ENCODE measurements around the gene ITGB6. TPM values are rescaled to one million over a fixed set of nuclear protein-coding genes. Genes with fewer than 3 reads are reported as not detected.

ITGB6 gene
- total RNA-seq, 1 experiment from 2014 or later: not detected

- TF ChIP-seq AR (CRISPR knock-in tag; IDR thresholded peaks at IDR 0.05): no peak
- TF ChIP-seq ARID4B (CRISPR knock-in tag; IDR thresholded peaks at IDR 0.05; ENCODE audit: borderline replicate concordance): no peak
- TF ChIP-seq ZNF121 (CRISPR knock-in tag; IDR thresholded peaks at IDR 0.05): no peak
- no peak for TF ChIP-seq ZSCAN18 (CRISPR knock-in tag; IDR thresholded peaks at IDR 0.05)
- no peak for TF ChIP-seq FOXJ3 (CRISPR knock-in tag; IDR thresholded peaks at IDR 0.05; ENCODE audit: borderline replicate concordance)
- TF ChIP-seq NFYB (CRISPR knock-in tag; conservative IDR thresholded peaks at IDR 0.05; ENCODE audit: low read depth): no peak
- no peak for TF ChIP-seq MLX (CRISPR knock-in tag; IDR thresholded peaks at IDR 0.05)
- no peak for TF ChIP-seq PRRX2 (CRISPR knock-in tag; IDR thresholded peaks at IDR 0.05)
Observed at GRCh38 chr2:160092445-160092844, 107.6 kb downstream of the ITGB6 start (continued).

- peaks cover 60% of the 10 kb centered on the region for H3K36me3 Mint-ChIP-seq
- H3K27ac Mint-ChIP-seq: no peak overlapping the region
- peaks cover 7% of the 10 kb centered on the region for H3K27me3 Mint-ChIP-seq (ENCODE audit: low read depth)
- H3K4me1 Mint-ChIP-seq: no peaks in the 10 kb centered on the region
- no peak overlapping the region for H3K4me3 Mint-ChIP-seq
- ATAC-seq (no peak), DNase-seq (ENCODE audit: low spot score) (no peak)
- CTCF ChIA-PET: no interaction called here
- POLR2A ChIA-PET: no interaction called here
- H3K9me3 Mint-ChIP-seq: peaks cover 85% of the 10 kb centered on the region
- TF ChIP-seq NR3C1 (CRISPR knock-in tag; conservative IDR thresholded peaks at IDR 0.05; ENCODE audit: low read depth) (no peak), E2F1 (CRISPR knock-in tag; IDR thresholded peaks at IDR 0.05) (no peak), TEAD4 (CRISPR knock-in tag; IDR thresholded peaks at IDR 0.05) (no peak), FOXP1 (CRISPR knock-in tag; IDR thresholded peaks at IDR 0.05; ENCODE audit: borderline replicate concordance) (no peak), SMAD4 (CRISPR knock-in tag; IDR thresholded peaks at IDR 0.05) (no peak), SMAD3 (CRISPR knock-in tag; IDR thresholded peaks at IDR 0.05; ENCODE audit: borderline replicate concordance) (no peak), FOXJ3 (CRISPR knock-in tag; IDR thresholded peaks at IDR 0.05; ENCODE audit: borderline replicate concordance) (no peak), ETV6 (CRISPR knock-in tag; IDR thresholded peaks at IDR 0.05) (no peak), ZNF219 (CRISPR knock-in tag; IDR thresholded peaks at IDR 0.05; ENCODE audit: borderline replicate concordance) (no peak), SOX15 (CRISPR knock-in tag; IDR thresholded peaks at IDR 0.05) (no peak), MLX (CRISPR knock-in tag; IDR thresholded peaks at IDR 0.05) (no peak), ZNF232 (CRISPR knock-in tag; IDR thresholded peaks at IDR 0.05) (no peak), ZNF512 (CRISPR knock-in tag; IDR thresholded peaks at IDR 0.05; ENCODE audit: borderline replicate concordance) (no peak), PRRX2 (CRISPR knock-in tag; IDR thresholded peaks at IDR 0.05) (no peak), ZNF138 (CRISPR knock-in tag; conservative IDR thresholded peaks at IDR 0.05) (no peak), NR1H2 (CRISPR knock-in tag; IDR thresholded peaks at IDR 0.05) (no peak)
Observed at GRCh38 chr2:160091381-160091780, 108.7 kb downstream of the ITGB6 start.

Measured in WTC11 (cell line).